A549 (cell line): ENCODE results near the gene SLC25A46.

Source experiments
- KDM5A ChIP-seq: fragments of 200-600 bp; sonication (generic); IDR thresholded peaks from 2 replicates; pipeline ENCODE4 v1.6.1; 2016; ENCODE audit warnings: antibody characterized with exemption, mild to moderate bottlenecking
- MAFK ChIP-seq: fragments of 450-650 bp; IDR thresholded peaks from 2 replicates; pipeline ENCODE4 v1.6.1; 2014; ENCODE audit not compliant: partially characterized antibody
- POLR2A ChIP-seq: IDR thresholded peaks from 2 replicates; pipeline ENCODE4 v1.6.1; 2012; ENCODE audit warnings: mild to moderate bottlenecking, low read length
- RAD21 ChIP-seq, 2 experiments: fragments of >200 bp in 1 of 2; sonication (Bioruptor Twin) in 1 of 2; formaldehyde crosslinking in 1 of 2; IDR thresholded peaks in 1 of 2; conservative IDR thresholded peaks in 1 of 2; 2 replicates in 1 of 2; 3 replicates in 1 of 2; pipeline ENCODE4 v1.6.1; 2012 to 2018; ENCODE audit warnings: inconsistent platforms in 1 of 2
- TF ChIP-seq, protein P1 (sequence below): fragments of >200 bp; sonication (Bioruptor Twin); formaldehyde crosslinking; IDR thresholded peaks from 3 replicates; pipeline ENCODE4 v1.5.1; 2016
- TF ChIP-seq, protein P2 (sequence below): IDR thresholded peaks from 2 replicates; pipeline ENCODE4 v1.6.1; 2012

DNA sequence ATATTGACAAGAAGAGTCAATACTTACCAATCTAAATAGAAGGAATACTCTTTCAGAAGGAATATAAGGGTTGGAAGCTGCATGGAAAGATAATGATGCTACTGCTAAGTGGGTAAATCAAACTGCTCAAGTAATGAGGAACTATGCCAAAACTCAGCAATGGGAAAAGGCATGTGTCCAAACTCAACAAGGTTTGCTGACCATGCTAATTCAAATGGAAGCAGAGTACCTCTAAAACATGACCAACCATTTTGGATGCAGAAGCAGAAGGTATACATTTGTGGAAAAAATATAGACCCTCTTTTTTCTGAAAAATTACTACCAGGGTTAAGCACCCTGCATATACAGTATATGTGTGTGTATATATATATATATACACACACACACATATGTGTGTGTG is 33.5 kb upstream of the SLC25A46 start:
- TF ChIP-seq, protein P1, sequence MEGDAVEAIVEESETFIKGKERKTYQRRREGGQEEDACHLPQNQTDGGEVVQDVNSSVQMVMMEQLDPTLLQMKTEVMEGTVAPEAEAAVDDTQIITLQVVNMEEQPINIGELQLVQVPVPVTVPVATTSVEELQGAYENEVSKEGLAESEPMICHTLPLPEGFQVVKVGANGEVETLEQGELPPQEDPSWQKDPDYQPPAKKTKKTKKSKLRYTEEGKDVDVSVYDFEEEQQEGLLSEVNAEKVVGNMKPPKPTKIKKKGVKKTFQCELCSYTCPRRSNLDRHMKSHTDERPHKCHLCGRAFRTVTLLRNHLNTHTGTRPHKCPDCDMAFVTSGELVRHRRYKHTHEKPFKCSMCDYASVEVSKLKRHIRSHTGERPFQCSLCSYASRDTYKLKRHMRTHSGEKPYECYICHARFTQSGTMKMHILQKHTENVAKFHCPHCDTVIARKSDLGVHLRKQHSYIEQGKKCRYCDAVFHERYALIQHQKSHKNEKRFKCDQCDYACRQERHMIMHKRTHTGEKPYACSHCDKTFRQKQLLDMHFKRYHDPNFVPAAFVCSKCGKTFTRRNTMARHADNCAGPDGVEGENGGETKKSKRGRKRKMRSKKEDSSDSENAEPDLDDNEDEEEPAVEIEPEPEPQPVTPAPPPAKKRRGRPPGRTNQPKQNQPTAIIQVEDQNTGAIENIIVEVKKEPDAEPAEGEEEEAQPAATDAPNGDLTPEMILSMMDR = no peak
- TF ChIP-seq POLR2A = no peak
- TF ChIP-seq RAD21 (conservative IDR thresholded peaks at IDR 0.05 in 1 of 2, IDR thresholded peaks at IDR 0.05 in 1 of 2) = no peak
- TF ChIP-seq, protein P2, sequence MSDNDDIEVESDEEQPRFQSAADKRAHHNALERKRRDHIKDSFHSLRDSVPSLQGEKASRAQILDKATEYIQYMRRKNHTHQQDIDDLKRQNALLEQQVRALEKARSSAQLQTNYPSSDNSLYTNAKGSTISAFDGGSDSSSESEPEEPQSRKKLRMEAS = no peak
- peak; percentile 41 for TF ChIP-seq MAFK
- TF ChIP-seq KDM5A = no peak
